Mucosa of rectum (tissue), 2 donors: ENCODE measurements around the gene MUCL1.
"Not testable (repeated sequence)": the region's sequence is repeated elsewhere in the genome, so short reads cannot be mapped to it uniquely, and the experiment has no call there.

Experiments
- H3K27ac ChIP-seq, 2 donors: one replicate each; pipeline ENCODE4 v1.7.0; 2013; ENCODE audit warnings: inconsistent platforms in 2 of 2, low read depth in 2 of 2, low read length in 2 of 2
- H3K27me3 ChIP-seq, 2 donors: one replicate each; pipeline ENCODE4 v1.7.0; 2013; ENCODE audit warnings: low read length in 2 of 2; ENCODE audit not compliant: control insufficient read depth in 2 of 2, insufficient read depth in 2 of 2
- H3K36me3 ChIP-seq, 2 donors: one replicate each; pipeline ENCODE4 v1.7.0; 2013; ENCODE audit warnings: low read length in 2 of 2; ENCODE audit not compliant: control insufficient read depth in 2 of 2, insufficient read depth in 2 of 2
- H3K4me1 ChIP-seq, 2 donors: one replicate each; pipeline ENCODE4 v1.7.0; 2013; ENCODE audit warnings: low read length in 2 of 2, mild to moderate bottlenecking in 1 of 2; ENCODE audit not compliant: control insufficient read depth in 2 of 2, insufficient read depth in 2 of 2
- H3K4me3 ChIP-seq, 2 donors: one replicate each; pipeline ENCODE4 v1.7.0; 2013; ENCODE audit warnings: low read length in 2 of 2
- H3K9ac ChIP-seq, 2 donors: one replicate each; pipeline ENCODE4 v1.7.0; 2013; ENCODE audit warnings: low read length in 2 of 2, low read depth in 1 of 2, mild to moderate bottlenecking in 1 of 2
- H3K9me3 ChIP-seq, 2 donors: one replicate each; pipeline ENCODE4 v1.7.0; 2013; ENCODE audit warnings: low read length in 2 of 2; ENCODE audit not compliant: control insufficient read depth in 2 of 2
- donor health status: healthy.
- donor health status: Normal muscosa, but diverticular disease.

Gene MUCL1

DNA sequence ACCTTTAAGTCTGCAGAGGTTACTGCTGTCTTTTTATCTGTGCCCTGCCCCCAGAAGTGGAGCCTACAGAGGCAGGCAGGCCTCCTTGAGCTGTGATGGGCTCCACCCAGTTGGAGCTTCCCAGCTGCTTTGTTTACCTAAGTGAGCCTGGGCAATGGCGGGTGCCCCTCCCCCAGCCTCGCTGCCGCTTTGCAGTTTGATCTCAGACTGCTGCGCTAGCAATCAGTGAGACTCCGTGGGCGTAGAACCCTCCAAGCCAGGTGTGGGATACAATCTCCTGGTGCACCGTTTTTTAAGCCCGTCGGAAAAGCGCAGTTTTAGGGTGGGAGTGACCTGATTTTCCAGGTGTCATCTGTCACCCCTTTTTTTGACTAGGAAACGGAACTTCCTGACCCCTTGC, 34.1 kb downstream of the MUCL1 start:
- not testable (repeated sequence) for H3K9ac ChIP-seq

GRCh38 chr12:54890339-54890738, 36.0 kb downstream of the MUCL1 start:
- Histone ChIP-seq H3K27ac (no peak overlapping the region), H3K36me3 (no peaks in the 10 kb centered on the region), H3K4me3 (no peak overlapping the region), H3K27me3 (no peaks in the 10 kb centered on the region), H3K9me3 (no peaks in the 10 kb centered on the region), H3K9ac (no peak overlapping the region), H3K4me1 (peaks cover 0 to 13% of the 10 kb centered on the region in 2 donors)

More for the DNA sequence above, 34.1 kb downstream of the MUCL1 start:
- H3K9me3 ChIP-seq, H3K27me3 ChIP-seq, H3K36me3 ChIP-seq, H3K27ac ChIP-seq: not testable (repeated sequence)
- Histone ChIP-seq H3K4me3 (peak overlapping the region in 1 of 2 donors; percentile 23), H3K4me1 (peaks cover 0 to 13% of the 10 kb centered on the region in 2 donors)

- no peaks in the 10 kb centered on the region for H3K27me3 ChIP-seq
- H3K9me3 ChIP-seq = no peaks in the 10 kb centered on the region
- no peak overlapping the region for H3K4me3 ChIP-seq
- no peaks in the 10 kb centered on the region for H3K36me3 ChIP-seq
- no peak overlapping the region for H3K27ac ChIP-seq
- H3K9ac ChIP-seq = no peak overlapping the region
- peaks cover 0 to 13% of the 10 kb centered on the region in 2 donors for H3K4me1 ChIP-seq
These were observed 37.6 kb downstream of the MUCL1 start for GRCh38 chr12:54891717-54892478.
